HepG2 (cell line): Measurements from ENCODE around the gene USP14. TPM values are rescaled to one million over a fixed set of nuclear protein-coding genes. Genes with fewer than 3 reads are reported as not detected.
"Not testable (repeated sequence)": the region's sequence is repeated elsewhere in the genome, so short reads cannot be mapped to it uniquely, and the experiment has no call there.

Experiments
- ATAC-seq: fragments of 200-7000 bp; cut with Tn5 transposase; 3 replicates; pipeline ENCODE4 v1.9.1; 2020; ENCODE audit warnings: mild to moderate bottlenecking, moderate library complexity
- BruUV-seq: library from RNA; stranded (reverse); fragments of 400-500 nt; replicated peaks from 2 replicates; lab custom pipeline; 2021; lab: Mats Ljungman, UMichigan
- CTCF ChIA-PET: fragments of 300-600 bp; formaldehyde crosslinking; extraction: SDS; loops from one replicate; lab custom pipeline; 2021; ENCODE audit warnings: low total read pairs, inconsistent platforms, low intra/inter-chr PET ratio; lab: Yijun Ruan, JAX
- POLR2A ChIA-PET: fragments of 350-600 bp; sonication (Branson Sonifier 250); formaldehyde crosslinking; loops from one replicate; lab custom pipeline; 2020; ENCODE audit warnings: antibody characterized with exemption, inconsistent platforms; lab: Yijun Ruan, JAX
- DNase-seq: peaks from one replicate; pipeline ENCODE4 v3.0.0-alpha.2; 2015; ENCODE audit warnings: low spot score
- FAIRE-seq: peaks from 3 replicates; lab custom pipeline; 2011; peaks lifted over from hg19 to GRCh38; lab: Jason Lieb, UNC
- H2AFZ ChIP-seq: one replicate; pipeline ENCODE4 v1.6.1; 2011; ENCODE audit warnings: low read length, inconsistent platforms
- H3K27ac ChIP-seq: fragments of 300-600 bp; 3 replicates; pipeline ENCODE4 v1.8.0; 2011; ENCODE audit warnings: mixed run types, mild to moderate bottlenecking, mixed read lengths, low read length, inconsistent platforms; ENCODE audit not compliant: insufficient read depth; ENCODE audit errors: extremely low read length
- H3K27me3 ChIP-seq, 2 experiments: fragments of 200-600 bp in 1 of 2; 2 replicates in 1 of 2; 3 replicates in 1 of 2; pipeline versions ENCODE4 v1.6.0 to v1.8.0; 2011; ENCODE audit warnings: low read length in 2 of 2, mild to moderate bottlenecking in 2 of 2, moderate library complexity in 2 of 2, inconsistent platforms in 1 of 2; ENCODE audit not compliant: insufficient read depth in 2 of 2, control insufficient read depth in 1 of 2
- H3K36me3 ChIP-seq, 2 experiments: fragments of 200-600 bp in 1 of 2; replicated peaks in 1 of 2; 2 replicates in 1 of 2; 3 replicates in 1 of 2; pipeline versions ENCODE4 v1.5.1 to v1.8.0; 2011; ENCODE audit warnings: low read length in 2 of 2, inconsistent platforms in 1 of 2; ENCODE audit not compliant: insufficient read depth in 2 of 2, control insufficient read depth in 1 of 2
- H3K4me1 ChIP-seq: 2 replicates; pipeline ENCODE4 v1.5.1; 2012; ENCODE audit warnings: low read length, inconsistent platforms; ENCODE audit not compliant: insufficient read depth
- H3K4me2 ChIP-seq: 2 replicates; pipeline ENCODE4 v1.6.0; 2011; ENCODE audit warnings: low read depth, low read length, inconsistent platforms
- H3K4me3 ChIP-seq, 3 experiments: fragments of 200-600 bp in 1 of 3; sonication (generic), shearing (Covaris generic) in 1 of 3; replicated peaks in 1 of 3; 2 replicates each; pipeline ENCODE4 v1.5.1; 2011 to 2016; ENCODE audit warnings: low read length in 3 of 3, inconsistent platforms in 2 of 3, low read depth in 2 of 3, mild to moderate bottlenecking in 2 of 3, control low read depth in 1 of 3, mixed read lengths in 1 of 3; ENCODE audit not compliant: insufficient read depth in 1 of 3
- H3K79me2 ChIP-seq: one replicate; pipeline ENCODE4 v1.6.1; 2011; ENCODE audit warnings: low read length, inconsistent platforms; ENCODE audit not compliant: insufficient read depth
- H3K9ac ChIP-seq: 2 replicates; pipeline ENCODE4 v1.6.0; 2011; ENCODE audit warnings: mild to moderate bottlenecking, low read depth, low read length, inconsistent platforms; ENCODE audit not compliant: insufficient read depth
- H3K9me3 ChIP-seq: 2 replicates; pipeline ENCODE4 v1.5.1; 2012; ENCODE audit warnings: mild to moderate bottlenecking, low read length
- H4K20me1 ChIP-seq: 2 replicates; pipeline ENCODE4 v1.6.0; 2011; ENCODE audit warnings: inconsistent platforms, mild to moderate bottlenecking, low read length, moderate library complexity; ENCODE audit not compliant: insufficient read depth
- NONO ChIP-seq, 2 experiments: fragments of 450-650 bp in 1 of 2; sonication (generic) in 1 of 2; formaldehyde crosslinking in 1 of 2; IDR thresholded peaks in 1 of 2; conservative IDR thresholded peaks in 1 of 2; 2 replicates each; pipeline versions ENCODE4 v1.6.1 to v1.8.0; 2017 to 2022; ENCODE audit warnings: mild to moderate bottlenecking in 1 of 2, missing genetic modification reagents in 1 of 2, moderate library complexity in 1 of 2
- PHF8 ChIP-seq: sonication (generic); formaldehyde crosslinking; IDR thresholded peaks from 2 replicates; pipeline ENCODE4 v1.5.0; 2020; ENCODE audit warnings: missing genetic modification reagents
- POLR2A ChIP-seq, 2 experiments: IDR thresholded peaks; 2 replicates each; pipeline ENCODE4 v1.6.1; 2011; ENCODE audit warnings: low read depth in 2 of 2, low read length in 2 of 2, mild to moderate bottlenecking in 1 of 2, moderate library complexity in 1 of 2; ENCODE audit not compliant: insufficient read depth in 1 of 2
- ZC3H4 ChIP-seq: sonication (generic); formaldehyde crosslinking; IDR thresholded peaks from 2 replicates; pipeline ENCODE4 v1.4.0; 2020; ENCODE audit warnings: missing genetic modification reagents, borderline replicate concordance
- ZNF274 ChIP-seq: sonication (generic); formaldehyde crosslinking; IDR thresholded peaks from 2 replicates; pipeline ENCODE4 v1.5.1; 2020; ENCODE audit warnings: mild to moderate bottlenecking, missing genetic modification reagents
- ZNF616 ChIP-seq: sonication (generic); formaldehyde crosslinking; IDR thresholded peaks from 2 replicates; pipeline ENCODE4 v1.5.0; 2020; ENCODE audit warnings: low read depth, mild to moderate bottlenecking, missing genetic modification reagents
- WGBS: methylation state at CpG from one replicate; pipeline ENCODE4 v1.1.6; 2017; ENCODE audit warnings: low lambda C conversion rate; 5-methylcytosine and 5-hydroxymethylcytosine counted together
- in situ Hi-C: cut with HindIII; loops from 2 replicates; pipeline ENCODE4 v1.10.0; 2017; ENCODE audit warnings: low pct_unique_long_range_greater_than_20kb; ENCODE audit not compliant: extremely low pct_ligation_motif_present
- intact Hi-C: fragments of 100-400 bp; cut with micrococcal nuclease; formaldehyde crosslinking; loops from one replicate; pipeline ENCODE4 v1.10.0; 2022; ENCODE audit not compliant: unreplicated experiment
- polyA plus RNA-seq, 8 experiments: library from polyadenylated mRNA; depleted of rRNA in 3 of 8; stranded (reverse) in 7 of 8; unstranded in 1 of 8; fragments of >200 nt; fragmentation: Illumina TruSeq in 4 of 8; extraction: Trizol in 4 of 8; gene quantifications; 2 replicates each; pipeline versions ENCODE4 v1.2.1 to v1.2.3, GENCODE V29; 2011 to 2016; ENCODE audit warnings: low read depth in 4 of 8, missing spikeins in 1 of 8, mixed read lengths in 1 of 8; ENCODE audit not compliant: insufficient read depth in 1 of 8
- total RNA-seq, 5 experiments: library from RNA; depleted of rRNA; stranded (reverse); fragments of >200 nt; fragmentation: Illumina TruSeq; extraction: Trizol; gene quantifications; 2 replicates each; pipeline ENCODE4 v1.2.3, GENCODE V29; 2016; ENCODE audit warnings: low read depth in 1 of 5
- TF ChIP-seq, protein P1 (sequence below): sonication (generic); formaldehyde crosslinking; IDR thresholded peaks from 2 replicates; pipeline ENCODE4 v1.9.0; 2021; ENCODE audit warnings: missing genetic modification reagents, mild to moderate bottlenecking, borderline replicate concordance

USP14 gene
- total and polyA plus RNA-seq, 2 of the 13 experiments (the other 11 are each of a cell fraction or from before 2014, with no cell fraction given), result 14.7 to 16.6 TPM

DNA sequence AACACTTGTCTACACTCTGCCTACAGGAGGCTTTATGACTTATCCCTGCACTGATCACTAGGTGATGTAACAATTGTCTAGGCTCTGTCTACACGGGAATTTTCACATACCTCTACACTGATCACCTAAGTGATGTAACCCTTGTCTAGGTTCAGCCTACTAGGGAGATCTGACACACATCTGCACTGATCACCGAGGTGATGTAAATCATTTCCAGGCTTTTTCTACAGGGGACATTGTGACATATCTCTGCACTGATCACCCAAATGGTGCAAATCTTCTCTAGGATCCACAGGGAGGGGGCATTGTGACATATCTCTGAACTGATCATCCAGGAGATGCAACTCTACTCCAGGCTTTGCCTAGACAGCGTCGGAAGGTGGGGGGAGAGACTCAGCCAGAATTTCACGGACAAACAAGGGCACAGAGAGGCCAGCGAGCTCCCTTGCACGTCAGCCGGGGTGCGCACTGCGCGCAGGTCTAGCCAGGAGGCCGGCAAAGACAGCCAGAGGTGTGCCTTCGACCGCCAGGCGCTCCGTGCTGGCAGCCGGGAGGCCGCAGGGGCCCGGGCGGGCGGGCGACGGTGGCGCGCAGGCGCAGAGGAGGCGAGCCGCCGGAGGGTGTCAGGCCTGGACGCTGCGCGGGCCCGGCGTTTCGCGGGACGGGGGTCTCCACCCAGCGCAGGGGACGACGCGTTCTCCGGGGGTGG lies 46.9 kb upstream of the USP14 start (continued):
- TF ChIP-seq PHF8 (CRISPR knock-in tag), result no peak
- peak in 1 of 2 experiments; percentile 47; a peak in 1 of 4 replicates for TF ChIP-seq POLR2A (IDR thresholded peaks at IDR 0.05; ENCODE audit: insufficient read depth in 1 of 2, low read depth in 2 of 2, low read length in 2 of 2)
- no peak for TF ChIP-seq NONO (IDR thresholded peaks at IDR 0.05)
- TF ChIP-seq NONO (CRISPR knock-in tag; conservative IDR thresholded peaks at IDR 0.05), result no peak
- peak; percentile 90 for TF ChIP-seq ZNF274
- peak; percentile 86 for TF ChIP-seq ZNF616
- no peak for TF ChIP-seq ZC3H4 (CRISPR knock-in tag)
- TF ChIP-seq, protein P1, sequence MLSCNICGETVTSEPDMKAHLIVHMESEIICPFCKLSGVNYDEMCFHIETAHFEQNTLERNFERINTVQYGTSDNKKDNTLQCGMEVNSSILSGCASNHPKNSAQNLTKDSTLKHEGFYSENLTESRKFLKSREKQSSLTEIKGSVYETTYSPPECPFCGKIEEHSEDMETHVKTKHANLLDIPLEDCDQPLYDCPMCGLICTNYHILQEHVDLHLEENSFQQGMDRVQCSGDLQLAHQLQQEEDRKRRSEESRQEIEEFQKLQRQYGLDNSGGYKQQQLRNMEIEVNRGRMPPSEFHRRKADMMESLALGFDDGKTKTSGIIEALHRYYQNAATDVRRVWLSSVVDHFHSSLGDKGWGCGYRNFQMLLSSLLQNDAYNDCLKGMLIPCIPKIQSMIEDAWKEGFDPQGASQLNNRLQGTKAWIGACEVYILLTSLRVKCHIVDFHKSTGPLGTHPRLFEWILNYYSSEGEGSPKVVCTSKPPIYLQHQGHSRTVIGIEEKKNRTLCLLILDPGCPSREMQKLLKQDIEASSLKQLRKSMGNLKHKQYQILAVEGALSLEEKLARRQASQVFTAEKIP (CRISPR knock-in tag), result no peak

DNA sequence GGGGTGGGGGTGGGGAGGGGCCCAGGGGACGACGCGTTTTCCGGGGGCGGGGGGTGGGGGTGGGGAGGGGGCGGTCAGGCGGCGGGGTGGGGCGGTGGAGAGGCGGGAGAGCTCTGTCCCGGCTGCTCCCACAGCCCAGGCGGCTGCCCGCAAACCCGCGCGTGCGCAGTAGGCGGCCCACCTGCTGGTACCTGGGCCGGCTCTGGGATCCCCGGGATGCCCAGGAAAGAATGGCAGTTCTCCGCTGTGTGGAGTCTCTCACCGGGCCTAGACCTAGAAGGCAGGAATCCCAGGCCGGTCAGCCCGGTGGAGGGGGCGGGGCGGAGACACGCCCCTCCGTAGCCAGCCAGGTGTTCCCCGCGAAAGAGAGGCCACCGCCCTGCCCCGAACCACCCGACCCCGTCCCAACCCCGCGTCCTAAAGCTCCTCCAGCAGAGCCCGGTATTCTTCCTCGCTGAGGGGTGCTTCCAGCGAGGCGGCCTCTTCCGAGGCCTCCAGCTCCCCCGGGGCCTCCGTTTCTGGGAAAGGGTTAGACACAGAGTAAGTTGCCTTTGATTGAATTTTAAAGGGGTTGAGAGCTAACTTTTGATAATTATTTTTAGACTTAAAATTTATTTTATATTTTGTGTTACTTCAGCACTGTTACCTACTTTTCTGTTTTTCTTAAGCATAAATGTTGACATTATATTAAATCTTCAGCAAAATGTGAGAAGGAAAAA lies 46.2 kb upstream of the USP14 start:
- H3K36me3 ChIP-seq, FAIRE-seq, H3K9ac ChIP-seq, POLR2A ChIA-PET, H3K79me2 ChIP-seq, H4K20me1 ChIP-seq, DNase-seq, CTCF ChIA-PET, H2AFZ ChIP-seq, H3K27me3 ChIP-seq, H3K27ac ChIP-seq, in situ Hi-C loops, ATAC-seq: not testable (repeated sequence)
- BruUV-seq, result TSS peak; percentile 65
- 41% methylated on average over 26 of the region's 43 CpGs for WGBS
- intact Hi-C loops, result loop anchor here (5.0 kb wide), 1 partner anchor 45 kb away; the partner anchor contains the start of gene USP14
- H3K9me3 ChIP-seq, result peaks cover 22% of the 10 kb centered on the region
- H3K4me2 ChIP-seq, result peak overlapping the region; percentile 12; the same call in 1 of the 2 replicates
- H3K4me1 ChIP-seq, result peaks cover 25% of the 10 kb centered on the region
- H3K4me3 ChIP-seq, result peak overlapping the region in 1 of 3 experiments; percentile 13; a peak in 2 of 6 replicates

GRCh38 chr18:120539-121260 lies 37.7 kb upstream of the USP14 start:
- DNase-seq, H3K36me3 ChIP-seq, in situ Hi-C loops, H2AFZ ChIP-seq, H3K27me3 ChIP-seq, ATAC-seq, H3K9me3 ChIP-seq, CTCF ChIA-PET, H4K20me1 ChIP-seq, H3K4me1 ChIP-seq, BruUV-seq, H3K4me3 ChIP-seq, H3K4me2 ChIP-seq, POLR2A ChIA-PET, H3K79me2 ChIP-seq, H3K27ac ChIP-seq, intact Hi-C loops, FAIRE-seq, H3K9ac ChIP-seq: not testable (repeated sequence)
- WGBS, result 70% methylated on average over 7 of the region's 7 CpGs
